Fibroblast of villous mesenchyme (primary cell): Measurements from ENCODE around the gene OR5F1. TPM values are rescaled to one million over a fixed set of nuclear protein-coding genes. Genes with fewer than 3 reads are reported as not detected.

Experiments
- DNase-seq: peaks from one replicate; pipeline ENCODE4 v3.0.0-alpha.2; 2010; ENCODE audit warnings: low read depth
- H3K4me3 ChIP-seq: 2 replicates; pipeline ENCODE4 v1.5.1; 2011; ENCODE audit warnings: low read depth, mild to moderate bottlenecking, low read length
- CTCF ChIP-seq: IDR thresholded peaks from 2 replicates; pipeline ENCODE4 v1.5.1; 2012; ENCODE audit warnings: low read depth, mild to moderate bottlenecking, low read length; ENCODE audit not compliant: insufficient read depth
- total RNA-seq: library from RNA; depleted of rRNA; stranded (reverse); fragments of >200 nt; gene quantifications from 2 replicates; pipeline ENCODE4 v1.2.3, GENCODE V29; 2012

The OR5F1 gene
- total RNA-seq, 1 donor, result not detected

GRCh38 chr11:55966391-55966790 lies 28.0 kb downstream of the OR5F1 start:
- H3K4me3 ChIP-seq, result no peak overlapping the region
- no peak for TF ChIP-seq CTCF
- DNase-seq, result no peak

GRCh38 chr11:55956521-55956920 lies 37.9 kb downstream of the OR5F1 start:
- TF ChIP-seq CTCF, result no peak
- H3K4me3 ChIP-seq, result no peak overlapping the region
- DNase-seq, result no peak

GRCh38 chr11:55949330-55949729 lies 45.1 kb downstream of the OR5F1 start:
- no peak for TF ChIP-seq CTCF
- H3K4me3 ChIP-seq, result no peak overlapping the region
- DNase-seq, result no peak

Other genes starting within 250 kb of the OR5F1 start
- not detected in 2 replicates for gene OR5D13, start 221.2 kb downstream of the OR5F1 start, total RNA-seq
- not detected in 2 replicates for gene OR5D14, start 199.1 kb downstream of the OR5F1 start, total RNA-seq
- gene OR5L1, start 183.3 kb downstream of the OR5F1 start, total RNA-seq, result not detected in 2 replicates
- gene OR5D18, start 175.0 kb downstream of the OR5F1 start, total RNA-seq, result not detected in 2 replicates
- gene OR5L2, start 167.4 kb downstream of the OR5F1 start, total RNA-seq, result not detected in 2 replicates
- not detected in 2 replicates for gene OR5D16, start 155.9 kb downstream of the OR5F1 start, total RNA-seq
- gene TRIM51, start 111.3 kb downstream of the OR5F1 start, total RNA-seq, result not detected in 2 replicates
- gene OR5W2, start 80.0 kb downstream of the OR5F1 start, total RNA-seq, result not detected in 2 replicates
- gene OR5I1, start 58.2 kb downstream of the OR5F1 start, total RNA-seq, result not detected in 2 replicates
- under 0.01 TPM in 1 of 2 replicates, not detected in the other for gene OR10AG1, start 24.7 kb downstream of the OR5F1 start, total RNA-seq
- gene OR5AS1, start 33.0 kb upstream of the OR5F1 start, total RNA-seq, result not detected in 2 replicates
- not detected in 2 replicates for gene OR8I2, start 98.7 kb upstream of the OR5F1 start, total RNA-seq
- not detected in 2 replicates for gene OR8H2, start 109.1 kb upstream of the OR5F1 start, total RNA-seq
- gene OR8H3, start 127.7 kb upstream of the OR5F1 start, total RNA-seq, result not detected in 2 replicates
- gene OR8J3, start 145.6 kb upstream of the OR5F1 start, total RNA-seq, result not detected in 2 replicates
- gene OR8K5, start 165.7 kb upstream of the OR5F1 start, total RNA-seq, result not detected in 2 replicates
- not detected in 2 replicates for gene OR5J2, start 182.0 kb upstream of the OR5F1 start, total RNA-seq
- not detected in 2 replicates for gene OR5T2, start 239.6 kb upstream of the OR5F1 start, total RNA-seq